SJCRH30 (cell line): ENCODE data around the gene NPFFR2. TPM values are rescaled to one million over a fixed set of nuclear protein-coding genes. Genes with fewer than 3 reads are reported as not detected.

Source experiments
- DNase-seq, 2 experiments: peaks; one replicate each; pipeline ENCODE4 v3.0.0-alpha.2; 2015 to 2020
- H3K27ac ChIP-seq: fragments of 250-450 bp; sonication (Bioruptor Pico); 2 replicates; pipeline ENCODE4 v1.5.1; 2020; ENCODE audit warnings: mild to moderate bottlenecking, moderate library complexity
- H3K27me3 ChIP-seq: fragments of 250-450 bp; sonication (Bioruptor Pico); 2 replicates; pipeline ENCODE4 v1.5.1; 2020; ENCODE audit warnings: mild to moderate bottlenecking, moderate library complexity
- H3K36me3 ChIP-seq: fragments of 250-450 bp; sonication (Bioruptor Pico); 2 replicates; pipeline ENCODE4 v1.5.1; 2020; ENCODE audit warnings: mild to moderate bottlenecking, moderate library complexity
- H3K4me1 ChIP-seq: fragments of 250-450 bp; sonication (Bioruptor Pico); 2 replicates; pipeline ENCODE4 v1.5.1; 2020; ENCODE audit warnings: mild to moderate bottlenecking, moderate library complexity
- H3K4me3 ChIP-seq: fragments of 250-450 bp; sonication (Bioruptor Pico); 2 replicates; pipeline ENCODE4 v1.5.1; 2020; ENCODE audit warnings: mild to moderate bottlenecking, moderate library complexity
- H3K9me3 ChIP-seq: fragments of 250-450 bp; sonication (Bioruptor Pico); replicated peaks from 2 replicates; pipeline ENCODE4 v1.5.1; 2020; ENCODE audit warnings: mild to moderate bottlenecking, moderate library complexity
- total RNA-seq: library from RNA; depleted of rRNA; stranded (reverse); fragments of >200 nt; shearing (Covaris generic); gene quantifications from 2 replicates; pipeline ENCODE4 v1.2.3, GENCODE V29; 2014; rRNA removed

Gene NPFFR2
- total RNA-seq = not detected in 2 replicates

DNA sequence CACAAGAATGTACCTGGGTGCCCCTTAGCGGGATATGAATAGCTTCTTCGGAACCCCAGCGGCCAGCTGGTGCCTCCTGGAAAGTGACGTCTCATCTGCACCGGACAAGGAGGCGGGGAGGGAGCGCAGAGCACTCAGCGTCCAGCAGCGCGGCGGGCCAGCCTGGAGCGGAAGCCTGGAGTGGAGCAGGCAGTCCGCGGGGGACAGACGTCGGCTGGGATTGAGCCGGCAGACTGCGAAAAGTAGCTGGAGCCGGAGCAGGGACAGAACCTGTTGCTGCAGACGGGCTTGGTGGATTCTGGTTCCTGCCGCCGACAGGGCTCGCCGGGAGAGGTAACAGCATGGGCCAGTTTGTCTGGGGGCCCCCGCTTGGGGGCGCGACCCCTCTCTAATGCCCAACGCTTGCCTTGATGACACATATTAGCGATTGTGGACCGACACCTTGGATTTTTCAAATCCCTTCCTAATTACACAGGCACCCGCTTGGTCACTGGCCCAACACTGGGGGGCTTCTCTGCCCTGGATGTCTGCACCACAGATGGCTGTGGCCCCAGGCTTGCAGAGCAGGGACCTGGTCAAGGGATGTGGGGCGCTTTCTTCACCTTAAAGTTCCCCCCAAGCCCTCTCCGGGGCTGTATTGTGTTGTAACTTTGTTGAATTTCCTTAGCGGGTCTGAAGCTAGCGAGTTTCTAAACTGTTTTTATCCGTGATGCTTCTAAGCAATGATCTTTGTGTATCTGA is at the start of gene NPFFR2:
Gene NPFFR2 (plus strand): TSS at position 133 of the 741 bp plus-strand sequence. CDS start 96,592 bp downstream, outside the sequence.
- H3K9me3 ChIP-seq = no peaks in the 10 kb centered on the region
- no peak within 1 kb of the TSS for H3K27ac ChIP-seq
- no peak for DNase-seq
- no peak within 1 kb of the TSS for H3K4me3 ChIP-seq
- H3K27me3 ChIP-seq = no peaks in the 10 kb centered on the region; the same call in 1 of the 2 replicates
- H3K4me1 ChIP-seq = no peaks in the 10 kb centered on the region
- H3K36me3 ChIP-seq = no peaks in the 10 kb centered on the region

DNA sequence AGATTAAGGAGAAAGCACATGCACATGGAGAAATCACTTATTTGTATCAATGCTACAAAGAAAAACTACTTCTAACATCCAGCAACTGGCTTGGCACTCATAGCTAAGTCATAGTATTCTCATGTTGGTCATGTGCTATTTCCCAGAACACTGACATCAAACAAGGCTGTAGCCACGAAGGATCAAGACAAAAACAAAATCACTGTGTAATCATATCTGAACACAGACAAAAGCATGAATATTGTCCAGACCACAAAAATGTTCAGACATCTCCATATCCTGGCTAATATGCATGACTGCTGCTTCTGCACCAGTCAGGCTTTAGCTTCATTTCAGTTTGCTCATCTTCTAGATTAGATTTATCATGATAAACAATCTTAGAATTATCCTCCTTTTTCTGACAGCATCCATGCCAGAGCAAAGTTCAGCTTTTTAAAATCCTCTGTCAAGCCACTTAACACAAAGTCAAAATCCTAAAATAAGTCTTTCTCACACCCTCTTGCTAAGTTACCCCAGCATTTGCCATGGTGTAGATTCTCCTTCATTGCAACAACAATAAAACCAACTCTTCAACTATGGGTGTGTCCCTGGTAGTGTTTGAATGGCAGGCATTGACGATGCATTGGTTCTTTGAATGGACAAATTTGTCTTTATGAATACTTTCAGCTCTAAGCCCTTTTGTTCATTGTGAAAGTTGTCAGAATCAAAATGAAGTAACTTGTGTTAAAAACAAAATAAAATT is 39.1 kb upstream of the NPFFR2 start:
- Histone ChIP-seq H3K27ac (no peak overlapping the region), H3K36me3 (no peaks in the 10 kb centered on the region), H3K4me1 (0 out of 2 replicates have a peak, but pooled peaks cover 3% of the 10 kb centered on the region), H3K27me3 (no peaks in the 10 kb centered on the region), H3K9me3 (peaks cover 6% of the 10 kb centered on the region), H3K4me3 (no peak overlapping the region)
- DNase-seq = peak in 1 of 2 experiments; percentile 47

DNA sequence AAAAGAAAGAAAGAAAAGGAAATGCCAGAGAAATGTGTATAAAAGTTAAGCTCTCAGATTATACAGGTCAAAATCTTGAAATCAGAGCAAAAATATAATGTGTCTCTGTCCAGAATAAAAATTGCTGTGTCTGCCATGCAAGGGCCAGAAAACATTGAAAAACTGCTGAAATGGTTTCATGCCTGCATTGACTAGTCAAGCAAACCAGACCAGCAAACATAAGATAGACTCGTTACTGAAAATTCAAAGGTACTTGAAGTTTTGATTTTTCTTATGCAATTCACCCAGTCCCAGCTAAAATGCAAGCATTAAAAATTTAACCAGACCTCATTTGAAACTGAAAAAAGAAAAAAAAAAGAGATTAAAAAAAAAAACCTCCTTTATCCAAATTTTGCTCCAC is 37.2 kb upstream of the NPFFR2 start:
- H3K4me3 ChIP-seq = no peak overlapping the region
- no peak overlapping the region for H3K27ac ChIP-seq
- H3K4me1 ChIP-seq = 0 out of 2 replicates have a peak, but pooled peaks cover 3% of the 10 kb centered on the region
- no peaks in the 10 kb centered on the region for H3K36me3 ChIP-seq
- H3K27me3 ChIP-seq = no peaks in the 10 kb centered on the region
- H3K9me3 ChIP-seq = peaks cover 6% of the 10 kb centered on the region; the same call in 1 of the 2 replicates
- no peak for DNase-seq

DNA sequence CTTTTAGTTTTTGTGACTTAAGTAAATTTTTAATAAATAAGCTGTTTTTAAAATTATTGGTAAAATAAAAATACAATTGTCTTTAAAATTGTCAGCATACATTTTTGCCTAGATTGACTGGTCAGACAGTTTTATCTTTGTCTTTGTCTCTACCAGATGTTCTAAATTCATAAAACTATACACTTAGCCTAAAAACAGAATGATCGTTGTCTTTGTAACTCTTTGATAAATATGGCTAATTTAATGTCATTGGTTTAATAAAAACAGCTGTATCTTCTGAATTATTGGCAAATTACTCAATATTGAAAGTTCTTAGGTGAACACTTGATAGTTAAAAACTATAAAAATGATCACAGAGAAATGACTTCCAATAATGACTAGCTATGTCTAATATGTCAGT is 36.5 kb upstream of the NPFFR2 start:
- H3K4me1 ChIP-seq = 0 out of 2 replicates have a peak, but pooled peaks cover 3% of the 10 kb centered on the region
- no peaks in the 10 kb centered on the region for H3K36me3 ChIP-seq
- no peak for DNase-seq
- H3K27me3 ChIP-seq = no peaks in the 10 kb centered on the region
- H3K4me3 ChIP-seq = no peak overlapping the region
- no peak overlapping the region for H3K27ac ChIP-seq
- peaks cover 6% of the 10 kb centered on the region; the same call in 1 of the 2 replicates for H3K9me3 ChIP-seq

GRCh38 chr4:72006586-72006985 is 25.2 kb upstream of the NPFFR2 start:
- Histone ChIP-seq H3K27ac (no peak overlapping the region), H3K4me1 (no peaks in the 10 kb centered on the region), H3K27me3 (no peaks in the 10 kb centered on the region), H3K9me3 (no peaks in the 10 kb centered on the region), H3K4me3 (no peak overlapping the region), H3K36me3 (peaks cover 2% of the 10 kb centered on the region; the same call in 1 of the 2 replicates)
- peak in 1 of 2 experiments; percentile 10 for DNase-seq

DNA sequence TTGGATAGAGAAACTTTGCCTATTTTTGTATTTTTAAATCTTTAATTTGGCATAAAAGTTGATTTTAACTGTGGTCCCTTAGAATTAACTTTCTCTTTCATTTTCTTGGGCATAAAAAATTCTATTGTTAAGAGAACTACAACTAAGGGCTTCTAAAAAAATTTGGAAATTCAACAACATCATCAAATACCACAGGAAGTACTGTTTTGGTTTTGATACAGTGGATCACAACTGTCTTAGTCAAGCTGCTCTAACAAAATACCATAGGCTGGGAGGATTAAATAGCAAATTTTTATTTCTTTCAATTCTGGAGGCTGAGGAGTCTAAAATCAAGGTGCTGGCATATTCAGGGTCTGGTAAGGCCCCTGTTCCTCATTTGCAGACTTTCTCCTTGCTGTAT is 19.9 kb upstream of the NPFFR2 start:
- H3K9me3 ChIP-seq = no peaks in the 10 kb centered on the region
- H3K4me3 ChIP-seq = no peak overlapping the region
- no peaks in the 10 kb centered on the region for H3K27me3 ChIP-seq
- no peaks in the 10 kb centered on the region for H3K36me3 ChIP-seq
- no peak for DNase-seq
- H3K4me1 ChIP-seq = no peaks in the 10 kb centered on the region
- H3K27ac ChIP-seq = no peak overlapping the region

DNA sequence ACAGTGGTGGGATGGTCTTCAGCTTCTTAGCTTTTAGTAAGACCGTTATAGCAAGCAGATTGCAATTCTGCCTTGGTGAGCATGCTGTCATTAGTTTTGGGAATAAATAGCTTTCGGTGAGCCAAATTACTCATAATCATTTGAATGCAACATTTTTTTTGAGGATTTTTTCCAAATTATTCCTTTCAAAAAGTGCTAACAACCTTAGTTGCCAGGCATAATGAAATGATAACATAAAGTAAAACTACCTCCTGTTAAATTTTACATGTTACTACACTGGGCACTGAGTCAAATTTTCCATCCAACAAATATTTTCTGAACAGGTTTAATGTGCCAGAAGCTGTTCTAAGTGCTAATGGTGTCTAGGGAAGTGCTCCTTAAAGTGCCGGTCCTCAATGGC is 15.8 kb upstream of the NPFFR2 start:
- no peak for DNase-seq
- H3K4me1 ChIP-seq = no peaks in the 10 kb centered on the region
- no peaks in the 10 kb centered on the region for H3K36me3 ChIP-seq

DNA sequence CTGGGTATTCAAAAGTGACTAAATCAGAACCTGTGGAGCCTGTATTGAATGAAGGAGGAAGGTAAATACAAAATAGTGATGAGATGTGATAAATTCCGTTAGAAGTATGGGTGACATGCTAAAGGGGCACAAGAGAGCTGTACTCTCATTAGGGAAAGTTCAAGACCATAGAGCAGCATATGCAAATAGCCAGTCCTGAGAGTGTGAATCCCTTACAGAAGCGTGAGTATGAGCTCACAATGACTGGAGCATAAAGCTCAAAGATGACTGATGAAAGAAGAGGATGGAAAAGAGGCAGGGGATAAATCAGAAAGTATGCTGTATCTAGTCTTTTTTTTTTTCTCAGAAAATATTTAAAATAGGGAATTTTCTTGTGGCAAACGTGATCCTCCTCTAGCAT is 12.1 kb upstream of the NPFFR2 start:
- no peaks in the 10 kb centered on the region for H3K4me1 ChIP-seq
- H3K9me3 ChIP-seq = no peaks in the 10 kb centered on the region
- no peak for DNase-seq
- no peaks in the 10 kb centered on the region; the same call in 1 of the 2 replicates for H3K27me3 ChIP-seq
- no peak overlapping the region for H3K27ac ChIP-seq
- no peak overlapping the region for H3K4me3 ChIP-seq
- H3K36me3 ChIP-seq = no peaks in the 10 kb centered on the region

More for the DNA sequence above, 15.8 kb upstream of the NPFFR2 start:
- no peak overlapping the region for H3K4me3 ChIP-seq
- no peak overlapping the region for H3K27ac ChIP-seq
- no peaks in the 10 kb centered on the region for H3K9me3 ChIP-seq
- H3K27me3 ChIP-seq = no peaks in the 10 kb centered on the region; the same call in 1 of the 2 replicates

DNA sequence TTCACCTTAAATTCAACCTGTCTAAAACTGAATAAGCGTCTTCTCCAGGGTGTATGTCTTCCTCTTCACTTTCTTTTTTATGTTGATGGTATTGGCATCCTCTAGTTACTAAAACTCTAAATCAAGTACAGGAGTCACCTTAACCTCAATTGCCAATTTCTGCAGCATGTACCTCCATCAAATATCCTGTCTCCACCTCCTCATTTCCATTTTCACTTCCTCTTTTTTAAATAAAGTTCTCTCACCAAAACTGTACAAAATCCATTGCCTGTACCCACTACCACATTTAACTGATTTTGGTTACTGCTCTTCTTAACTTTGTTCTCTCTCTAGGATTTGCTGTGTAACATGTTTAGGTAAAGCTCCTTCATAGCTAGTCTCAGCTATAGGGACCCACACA is 9.2 kb upstream of the NPFFR2 start:
- Histone ChIP-seq H3K9me3 (no peaks in the 10 kb centered on the region), H3K27me3 (no peaks in the 10 kb centered on the region; the same call in 1 of the 2 replicates), H3K4me3 (no peak overlapping the region), H3K27ac (no peak overlapping the region), H3K4me1 (no peaks in the 10 kb centered on the region), H3K36me3 (no peaks in the 10 kb centered on the region)
- no peak for DNase-seq

DNA sequence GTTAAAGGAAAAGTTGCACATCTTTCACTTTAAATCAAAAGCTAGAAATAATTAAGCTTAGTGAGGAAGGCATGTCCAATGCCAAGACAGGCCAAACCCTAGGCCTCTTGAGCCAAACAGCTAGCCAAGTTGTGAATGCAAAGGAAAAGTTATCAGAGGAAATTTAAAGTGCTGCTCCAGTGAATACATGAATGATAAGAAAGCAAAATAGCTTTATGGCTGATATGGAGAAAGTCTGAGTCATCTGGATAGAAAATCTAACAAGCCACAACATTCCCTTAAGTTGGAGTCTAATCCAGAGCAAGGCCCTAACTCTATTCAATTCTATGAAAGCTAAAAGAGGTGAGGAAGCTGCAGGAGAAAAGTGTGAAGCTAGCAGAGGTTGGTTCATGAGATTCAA is 23.8 kb downstream of the NPFFR2 start:
- Histone ChIP-seq H3K9me3 (no peaks in the 10 kb centered on the region), H3K27ac (no peak overlapping the region)

GRCh38 chr4:72063726-72064125 is 31.9 kb downstream of the NPFFR2 start:
- no peak for DNase-seq
- no peak overlapping the region for H3K27ac ChIP-seq
- H3K36me3 ChIP-seq = no peaks in the 10 kb centered on the region
- H3K4me3 ChIP-seq = no peak overlapping the region
- H3K4me1 ChIP-seq = no peaks in the 10 kb centered on the region
- H3K9me3 ChIP-seq = no peaks in the 10 kb centered on the region
- H3K27me3 ChIP-seq = no peaks in the 10 kb centered on the region; the same call in 1 of the 2 replicates

More for the DNA sequence above, 23.8 kb downstream of the NPFFR2 start:
- Histone ChIP-seq H3K4me1 (no peaks in the 10 kb centered on the region), H3K36me3 (no peaks in the 10 kb centered on the region), H3K4me3 (no peak overlapping the region), H3K27me3 (no peaks in the 10 kb centered on the region)
- no peak for DNase-seq

GRCh38 chr4:72067051-72067450 is 35.3 kb downstream of the NPFFR2 start:
- Histone ChIP-seq H3K36me3 (no peaks in the 10 kb centered on the region), H3K4me1 (no peaks in the 10 kb centered on the region), H3K27me3 (no peaks in the 10 kb centered on the region), H3K9me3 (no peaks in the 10 kb centered on the region), H3K4me3 (no peak overlapping the region), H3K27ac (no peak overlapping the region)
- no peak for DNase-seq

GRCh38 chr4:72073816-72074215 is 42.0 kb downstream of the NPFFR2 start:
- Histone ChIP-seq H3K4me3 (no peak overlapping the region), H3K27ac (no peak overlapping the region), H3K9me3 (no peaks in the 10 kb centered on the region)

GRCh38 chr4:72076562-72076961 is 44.8 kb downstream of the NPFFR2 start:
- no peak for DNase-seq
- peaks cover 3% of the 10 kb centered on the region; the same call in 1 of the 2 replicates for H3K4me1 ChIP-seq
- H3K27me3 ChIP-seq = no peaks in the 10 kb centered on the region
- no peak overlapping the region for H3K4me3 ChIP-seq
- no peaks in the 10 kb centered on the region for H3K36me3 ChIP-seq
- no peaks in the 10 kb centered on the region for H3K9me3 ChIP-seq
- no peak overlapping the region for H3K27ac ChIP-seq

More at GRCh38 chr4:72073816-72074215, 42.0 kb downstream of the NPFFR2 start:
- DNase-seq = no peak
- Histone ChIP-seq H3K27me3 (no peaks in the 10 kb centered on the region), H3K36me3 (no peaks in the 10 kb centered on the region), H3K4me1 (peaks cover 3% of the 10 kb centered on the region; the same call in 1 of the 2 replicates)

- DNase-seq = no peak
- no peaks in the 10 kb centered on the region for H3K27me3 ChIP-seq
- H3K36me3 ChIP-seq = no peaks in the 10 kb centered on the region
- H3K27ac ChIP-seq = no peak overlapping the region
- H3K4me3 ChIP-seq = no peak overlapping the region
- H3K4me1 ChIP-seq = peaks cover 3% of the 10 kb centered on the region; the same call in 1 of the 2 replicates
- no peaks in the 10 kb centered on the region for H3K9me3 ChIP-seq
These were observed 45.5 kb downstream of the NPFFR2 start for GRCh38 chr4:72077346-72077745.
